HG03378 (cell line): ENCODE results near the gene SQOR.
A peak's percentile ranks its signal among the peaks of the same experiment; 100 is the strongest.

Experiments used
- ATAC-seq: cut with Tn5 transposase; IDR thresholded peaks from one replicate; pipeline ENCODE4 v1.9.1; 2021; ENCODE audit warnings: mild to moderate bottlenecking, moderate library complexity; ENCODE audit not compliant: unreplicated experiment

The SQOR gene

DNA sequence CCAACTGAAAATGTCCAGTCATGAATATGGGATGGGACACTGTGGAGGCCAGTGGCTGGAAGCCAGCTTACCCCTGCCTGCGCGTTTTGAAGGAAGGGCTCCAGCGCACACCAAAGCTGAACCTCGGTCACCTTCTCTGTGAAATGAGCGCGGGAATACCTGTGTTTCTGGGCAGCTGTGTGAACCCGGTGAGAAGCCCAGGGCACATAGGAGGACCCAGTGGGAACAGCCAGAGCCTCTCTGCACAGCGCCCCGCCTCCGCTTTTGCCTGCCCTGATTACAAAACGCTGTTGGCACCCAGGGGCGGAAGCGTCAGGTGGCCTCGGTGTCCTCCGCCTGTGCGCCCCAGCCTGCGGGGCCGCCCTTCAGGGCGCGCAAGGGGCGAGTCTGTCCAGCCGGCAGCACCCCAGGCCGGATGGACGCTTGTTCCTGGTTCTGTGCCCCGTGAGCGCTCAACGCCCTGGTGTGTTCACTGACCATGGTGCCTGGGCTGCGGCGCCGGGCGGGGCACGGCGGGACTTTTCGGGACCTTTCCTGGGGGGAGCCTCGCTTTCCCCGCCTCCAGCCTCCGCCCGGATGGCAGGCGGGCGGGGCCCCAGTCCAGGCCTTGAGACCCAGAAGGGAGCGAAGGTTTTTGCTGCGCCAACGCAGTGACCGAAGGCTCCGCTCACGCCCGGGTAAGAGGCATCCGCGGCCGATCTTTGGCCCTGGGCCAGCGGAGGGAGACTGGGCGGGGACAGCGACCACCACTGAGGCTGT, at the start of gene SQOR:
SQOR (plus strand) TSS at position 598 of the 759 bp plus-strand sequence. CDS start 23,895 bp downstream, outside the sequence.
- ATAC-seq: peak; percentile 70

DNA sequence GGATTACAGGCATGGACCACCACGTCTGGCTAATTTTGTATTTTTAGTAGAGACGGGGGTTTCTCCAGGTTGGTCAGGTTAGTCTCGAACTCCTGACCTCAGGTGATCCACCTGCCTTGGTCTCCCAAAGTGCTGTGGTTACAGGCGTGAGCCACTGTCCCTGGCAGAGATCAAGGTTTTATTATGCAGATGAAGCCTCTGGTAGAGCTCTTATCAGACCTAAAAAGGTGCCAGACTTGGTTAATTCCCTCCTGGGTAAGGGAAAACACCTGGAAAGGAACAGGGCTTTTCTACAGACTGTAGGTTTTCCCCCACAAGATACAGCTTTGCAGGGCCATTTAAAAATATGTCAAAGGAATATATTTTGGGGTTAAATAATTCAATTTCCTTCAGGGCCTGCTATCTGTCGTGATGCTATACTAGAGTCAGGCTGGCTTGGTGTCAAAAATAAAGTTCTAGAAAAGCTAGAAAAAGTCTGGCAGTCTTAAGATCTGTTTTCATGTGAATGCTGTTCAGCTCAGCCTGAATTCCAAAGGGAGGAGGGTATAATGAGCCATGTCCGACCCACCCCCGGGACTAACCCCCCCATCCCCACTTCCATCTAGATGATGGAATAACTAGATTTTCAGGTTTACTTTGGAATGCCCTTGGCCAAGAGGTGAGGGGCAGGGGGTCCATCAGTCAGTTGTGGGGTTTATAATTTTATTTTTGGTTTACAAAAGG, 49.6 kb upstream of the SQOR start:
- ATAC-seq: no peak

DNA sequence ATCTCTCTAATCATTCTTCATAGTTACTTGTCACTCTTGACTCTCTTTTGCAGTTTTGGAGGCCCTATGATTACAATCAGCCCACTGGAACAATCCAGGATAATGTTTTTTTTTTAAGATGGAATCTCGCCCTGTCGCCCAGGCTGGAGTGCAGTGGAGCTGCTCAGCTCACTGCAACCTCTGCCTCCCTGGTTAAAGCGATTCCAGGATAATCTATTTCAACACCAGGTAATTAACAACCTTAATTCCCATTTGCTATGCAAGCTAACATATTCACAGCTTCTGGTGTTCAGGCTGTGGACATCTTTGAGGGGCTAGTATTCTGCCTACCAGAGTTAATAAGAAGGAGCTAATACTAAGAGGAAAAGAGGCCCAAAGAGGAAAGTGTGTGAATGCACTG, 48.7 kb upstream of the SQOR start:
- ATAC-seq: no peak

GRCh38 chr15:45586601-45587094, 48.2 kb upstream of the SQOR start:
- peak; percentile 13 for ATAC-seq

- peak; percentile 64 for ATAC-seq
These were observed 47.5 kb upstream of the SQOR start, which contains the start of gene BLOC1S6 for GRCh38 chr15:45587095-45587862. Gene BLOC1S6, plus strand, starts transcription at chr15:45587379. Its CDS starts 65 bp downstream, at chr15:45587444.

DNA sequence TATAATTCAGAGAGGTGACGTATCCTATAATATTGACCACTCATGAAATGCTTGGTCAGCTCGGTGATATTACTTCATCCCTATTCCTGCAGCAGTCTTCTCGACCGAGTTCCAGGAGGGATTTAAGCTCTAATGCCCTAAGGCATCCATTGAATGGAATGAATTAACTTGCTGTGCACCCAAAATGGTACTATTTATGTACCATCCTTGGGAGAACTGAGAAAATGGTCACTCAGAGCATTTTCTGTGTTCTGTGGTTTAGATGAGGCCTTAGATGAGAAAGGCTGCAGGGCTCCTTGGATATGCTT, 47.0 kb upstream of the SQOR start:
- ATAC-seq: no peak

DNA sequence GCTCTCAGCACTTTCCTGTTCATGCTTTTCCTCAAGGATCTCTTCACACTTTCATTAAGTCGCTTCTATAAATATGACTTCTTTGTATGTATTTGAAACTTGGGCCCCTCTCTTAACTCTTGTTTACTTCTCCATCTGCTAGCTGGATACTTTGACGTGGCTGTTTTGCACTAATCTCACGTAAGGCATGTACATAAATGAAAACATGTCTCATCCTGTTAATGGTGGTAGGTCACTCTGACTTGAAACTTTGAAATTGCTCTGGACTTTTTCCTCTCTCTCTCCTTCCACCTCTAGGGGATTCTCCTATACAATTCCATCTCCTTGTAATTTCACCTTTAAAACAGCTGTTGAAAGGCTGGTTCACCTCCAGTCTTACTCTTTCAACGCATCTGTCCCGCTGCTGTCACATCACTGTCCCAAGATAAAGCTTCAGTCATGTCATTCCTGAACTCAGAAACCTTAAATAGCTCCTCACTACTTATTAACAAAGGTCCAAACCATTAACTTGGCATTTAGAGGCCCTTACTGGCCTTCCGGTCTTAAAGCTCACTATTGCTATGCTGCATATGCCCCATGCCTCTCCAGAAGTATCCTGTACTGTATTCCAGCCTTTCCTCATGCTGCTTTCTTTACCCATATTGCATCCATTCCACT, 46.5 kb upstream of the SQOR start:
- ATAC-seq: no peak

GRCh38 chr15:45589256-45589655, 45.6 kb upstream of the SQOR start:
- ATAC-seq: no peak

GRCh38 chr15:45594319-45594718, 40.5 kb upstream of the SQOR start:
- no peak for ATAC-seq

GRCh38 chr15:45594835-45595530, 39.8 kb upstream of the SQOR start:
- no peak for ATAC-seq

DNA sequence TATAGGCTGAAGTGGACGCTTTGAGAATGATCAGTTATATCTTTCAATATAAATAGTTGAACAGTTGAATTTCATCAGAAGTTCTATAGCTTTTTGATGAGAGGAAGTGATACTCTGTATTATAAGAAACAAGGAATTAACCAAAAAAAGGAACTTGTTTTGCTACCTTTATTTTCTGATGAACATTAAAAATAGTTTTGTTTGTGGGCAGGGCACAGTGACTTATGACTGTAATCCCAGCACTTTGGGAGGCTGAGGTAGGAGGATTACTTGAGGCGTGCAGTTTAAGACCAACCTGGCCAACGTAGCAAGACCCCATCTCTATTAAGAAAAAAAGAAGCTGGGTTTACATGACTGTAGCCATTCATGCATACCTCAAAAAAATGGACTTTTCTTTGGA, 30.9 kb upstream of the SQOR start:
- no peak for ATAC-seq

- no peak for ATAC-seq
These were observed 30.5 kb upstream of the SQOR start for GRCh38 chr15:45604326-45604725.

DNA sequence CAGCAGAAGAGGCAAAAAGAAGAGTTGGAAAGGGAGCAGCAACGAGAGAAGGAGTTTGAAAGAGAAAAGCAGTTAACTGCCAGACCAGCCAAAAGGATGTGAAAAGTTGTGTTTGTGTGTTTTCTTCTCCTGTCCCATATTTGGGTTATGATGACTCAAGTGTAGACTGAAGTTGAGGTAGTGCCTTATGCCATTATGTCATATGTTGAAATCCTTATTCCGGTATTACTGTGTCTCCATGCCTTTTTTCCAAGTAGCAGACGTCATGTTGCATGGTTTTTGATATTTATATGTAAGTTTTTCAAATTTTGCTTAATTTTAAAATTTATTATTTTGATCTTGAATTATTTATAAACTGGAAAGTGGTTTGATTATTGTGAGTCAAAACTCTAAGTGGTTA, 28.4 kb upstream of the SQOR start:
- ATAC-seq: no peak

GRCh38 chr15:45606841-45607240, 28.0 kb upstream of the SQOR start:
- no peak for ATAC-seq

DNA sequence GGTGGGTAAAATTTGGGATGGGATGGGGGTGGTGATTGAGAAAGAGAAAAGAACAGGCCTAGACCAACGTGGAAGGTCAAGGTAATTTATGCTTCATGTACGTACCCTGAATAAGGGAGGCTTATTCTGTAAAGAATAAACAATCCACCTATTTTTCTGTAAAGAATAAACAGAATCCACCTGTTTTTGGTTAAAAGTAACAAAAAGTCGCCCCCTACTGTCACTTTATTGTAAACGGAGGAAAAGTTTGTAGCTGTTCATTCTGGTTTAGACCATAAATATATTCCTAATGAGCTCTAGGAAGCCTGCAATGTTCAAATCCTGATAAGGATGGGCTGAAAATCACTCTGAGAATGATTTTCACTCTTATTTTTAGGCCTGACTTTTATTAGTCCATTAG, 23.5 kb upstream of the SQOR start:
- no peak for ATAC-seq

DNA sequence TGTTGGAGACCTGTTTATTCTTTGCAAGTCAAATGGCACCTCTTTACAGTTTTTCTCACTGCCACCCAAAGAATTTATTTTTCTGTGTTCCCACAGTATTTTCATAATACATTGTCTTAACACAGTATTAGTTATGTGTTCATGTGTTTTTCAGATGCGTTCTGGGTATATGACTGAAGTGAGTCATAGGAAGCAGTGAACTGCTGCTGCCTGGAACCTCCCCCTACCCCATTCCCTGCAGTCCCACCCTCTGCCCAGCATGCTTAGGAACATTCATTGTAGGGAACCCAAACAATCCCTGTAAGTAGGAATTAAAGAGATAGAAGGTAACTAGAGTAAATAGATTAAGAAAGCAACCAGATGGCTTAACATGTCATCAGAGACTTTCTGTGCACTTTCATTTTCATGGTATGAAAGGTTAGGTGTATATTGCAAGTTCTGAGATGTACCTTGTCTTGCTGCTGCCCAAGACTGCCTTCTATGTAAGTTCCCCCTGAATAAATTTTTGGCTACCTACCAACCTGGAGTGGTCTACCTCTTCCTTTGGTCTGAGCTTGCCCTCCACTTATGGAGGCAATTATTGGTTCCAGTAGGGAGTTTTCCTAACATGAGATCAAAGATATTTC, 21.9 kb upstream of the SQOR start:
- no peak for ATAC-seq

GRCh38 chr15:45616901-45617323, 17.9 kb upstream of the SQOR start:
- no peak for ATAC-seq

- ATAC-seq: no peak
These were observed 16.0 kb upstream of the SQOR start for GRCh38 chr15:45618813-45619212.

DNA sequence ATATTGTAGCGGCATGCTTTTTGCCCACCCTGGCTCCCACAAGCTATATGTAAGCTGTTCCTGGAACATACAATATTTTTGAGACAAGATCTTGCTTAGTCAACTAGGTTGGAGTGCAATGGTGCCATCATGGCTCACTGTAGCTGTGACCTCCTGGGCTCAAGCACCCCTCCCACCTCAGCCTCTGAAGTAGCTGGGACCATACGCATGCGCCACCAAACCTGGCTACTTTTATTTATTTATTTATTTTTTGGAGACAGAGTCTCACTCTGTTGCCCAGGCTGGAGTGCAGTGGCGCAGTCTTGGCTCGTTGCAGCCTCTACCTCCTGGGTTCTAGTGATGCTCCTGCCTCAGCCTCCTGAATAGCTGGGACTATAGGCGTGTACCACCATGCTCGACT, 6.7 kb upstream of the SQOR start:
- ATAC-seq: no peak
